AG04450 (cell line): Measurements from ENCODE around the gene MED8. TPM values are rescaled to one million over a fixed set of nuclear protein-coding genes. Genes with fewer than 3 reads are reported as not detected.
"Not testable (repeated sequence)": the region's sequence is repeated elsewhere in the genome, so short reads cannot be mapped to it uniquely, and the experiment has no call there.

ENCODE experiments used
- CTCF ChIA-PET: fragments of 300-600, 350-600 bp; formaldehyde crosslinking; extraction: SDS; loops from one replicate; lab custom pipeline; 2022; ENCODE audit warnings: antibody characterized with exemption, inconsistent platforms; lab: Charles Lee
- POLR2A ChIA-PET: fragments of 350-600 bp; formaldehyde crosslinking; extraction: SDS; loops from one replicate; lab custom pipeline; 2021; ENCODE audit warnings: antibody characterized with exemption, inconsistent platforms; lab: Yijun Ruan, JAX
- DNase-seq: peaks from one replicate; pipeline ENCODE4 v3.0.0-alpha.2; 2011; ENCODE audit warnings: low read depth, low spot score
- H3K27ac ChIP-seq: one replicate; pipeline ENCODE4 v1.5.1; 2012; ENCODE audit warnings: low read depth, low read length, control low read depth
- H3K27me3 ChIP-seq: one replicate; pipeline ENCODE4 v1.6.0; 2012; ENCODE audit warnings: low read length; ENCODE audit not compliant: control insufficient read depth, insufficient read depth
- H3K4me3 ChIP-seq: 2 replicates; pipeline ENCODE4 v1.5.1; 2011; ENCODE audit warnings: mild to moderate bottlenecking, low read depth, low read length, control low read depth
- H3K9me3 ChIP-seq: 2 replicates; pipeline ENCODE4 v1.5.1; 2012; ENCODE audit warnings: low read length; ENCODE audit not compliant: control insufficient read depth, insufficient read depth
- polyA plus RNA-seq: library from polyadenylated mRNA; depleted of rRNA; stranded (reverse); fragments of >200 nt; gene quantifications from 2 replicates; pipeline ENCODE4 v1.2.3, GENCODE V29; 2011
- TF ChIP-seq, protein P1 (sequence below): IDR thresholded peaks from 2 replicates; pipeline ENCODE4 v1.5.1; 2011; ENCODE audit warnings: low read depth, low read length, control low read depth, inconsistent platforms

The MED8 gene
- polyA plus RNA-seq, 1 experiment, result 59.3 TPM

DNA sequence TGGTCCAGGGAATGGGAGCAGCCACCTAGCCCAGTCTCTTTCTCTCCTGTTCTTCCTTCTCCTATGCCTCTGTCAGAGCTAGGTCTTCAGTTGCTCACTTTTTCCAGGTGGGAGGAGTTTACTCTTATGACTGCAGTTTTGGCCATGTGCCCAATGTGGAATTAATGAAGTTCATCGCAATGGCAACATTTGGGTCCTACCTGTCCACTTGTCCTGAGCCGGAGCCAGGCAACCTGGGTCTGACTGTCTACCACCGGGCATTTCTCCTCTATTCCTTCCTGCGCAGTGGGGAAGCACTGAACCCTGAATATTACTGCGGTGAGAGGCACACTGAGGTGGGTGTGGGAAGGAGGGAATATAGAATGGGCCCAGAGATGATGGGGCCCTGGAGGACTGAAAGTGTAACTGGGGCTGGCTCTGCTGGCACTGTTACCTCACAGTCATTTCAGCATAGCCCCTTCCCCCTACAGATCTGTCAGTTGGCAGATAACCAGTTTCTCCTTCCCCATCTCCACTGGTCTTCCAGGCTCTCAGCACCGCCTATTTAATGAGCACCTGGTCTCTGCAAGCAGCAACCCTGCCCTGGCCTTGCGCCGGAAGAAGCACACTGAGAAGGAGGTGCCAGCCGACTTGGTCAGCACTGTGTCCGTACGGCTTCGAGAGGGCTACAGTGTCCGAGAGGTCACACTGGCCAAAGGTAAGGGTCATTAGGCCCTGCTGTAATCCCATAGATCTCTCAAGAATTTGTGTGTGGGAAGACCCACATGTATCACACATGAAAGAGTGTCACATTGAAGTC lies 30.2 kb upstream of the MED8 start:
- CTCF ChIA-PET, result no interaction called here
- TF ChIP-seq, protein P1, sequence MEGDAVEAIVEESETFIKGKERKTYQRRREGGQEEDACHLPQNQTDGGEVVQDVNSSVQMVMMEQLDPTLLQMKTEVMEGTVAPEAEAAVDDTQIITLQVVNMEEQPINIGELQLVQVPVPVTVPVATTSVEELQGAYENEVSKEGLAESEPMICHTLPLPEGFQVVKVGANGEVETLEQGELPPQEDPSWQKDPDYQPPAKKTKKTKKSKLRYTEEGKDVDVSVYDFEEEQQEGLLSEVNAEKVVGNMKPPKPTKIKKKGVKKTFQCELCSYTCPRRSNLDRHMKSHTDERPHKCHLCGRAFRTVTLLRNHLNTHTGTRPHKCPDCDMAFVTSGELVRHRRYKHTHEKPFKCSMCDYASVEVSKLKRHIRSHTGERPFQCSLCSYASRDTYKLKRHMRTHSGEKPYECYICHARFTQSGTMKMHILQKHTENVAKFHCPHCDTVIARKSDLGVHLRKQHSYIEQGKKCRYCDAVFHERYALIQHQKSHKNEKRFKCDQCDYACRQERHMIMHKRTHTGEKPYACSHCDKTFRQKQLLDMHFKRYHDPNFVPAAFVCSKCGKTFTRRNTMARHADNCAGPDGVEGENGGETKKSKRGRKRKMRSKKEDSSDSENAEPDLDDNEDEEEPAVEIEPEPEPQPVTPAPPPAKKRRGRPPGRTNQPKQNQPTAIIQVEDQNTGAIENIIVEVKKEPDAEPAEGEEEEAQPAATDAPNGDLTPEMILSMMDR, result no peak
- no peaks in the 10 kb centered on the region for H3K27me3 ChIP-seq
- DNase-seq, result no peak
- POLR2A ChIA-PET, result no interaction called here
- no peaks in the 10 kb centered on the region for H3K9me3 ChIP-seq
- no peak overlapping the region for H3K27ac ChIP-seq
- no peak overlapping the region for H3K4me3 ChIP-seq

DNA sequence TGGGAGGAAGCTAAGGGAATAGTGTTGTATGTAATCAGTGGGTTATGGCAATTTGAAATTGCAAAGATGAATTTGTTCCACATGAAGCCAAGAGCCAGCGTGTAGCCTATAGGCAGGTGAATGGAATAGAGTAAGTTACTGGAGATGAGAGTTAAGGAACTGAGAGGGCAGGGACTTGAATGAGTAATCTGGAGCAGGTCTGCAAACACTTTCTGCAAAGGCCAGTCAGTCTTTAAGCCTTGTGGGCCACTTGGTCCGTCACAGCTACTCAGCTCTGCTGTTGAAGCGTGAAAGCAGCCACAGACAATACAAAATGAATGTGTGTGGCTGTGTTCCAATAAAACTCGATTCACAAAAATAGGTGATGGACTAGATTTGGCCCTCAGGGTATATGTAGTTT lies 29.3 kb upstream of the MED8 start:
- H3K27ac ChIP-seq, result no peak overlapping the region
- no peaks in the 10 kb centered on the region for H3K9me3 ChIP-seq
- ChIA-PET CTCF (interaction anchor here (0.7 kb wide), 1 partner anchor 16 kb away, joined by 7 read pairs; no protein-coding TSS in a partner anchor), POLR2A (no interaction called here)
- H3K4me3 ChIP-seq, result no peak overlapping the region
- no peaks in the 10 kb centered on the region for H3K27me3 ChIP-seq
- TF ChIP-seq, protein P1, result no peak
- no peak for DNase-seq

DNA sequence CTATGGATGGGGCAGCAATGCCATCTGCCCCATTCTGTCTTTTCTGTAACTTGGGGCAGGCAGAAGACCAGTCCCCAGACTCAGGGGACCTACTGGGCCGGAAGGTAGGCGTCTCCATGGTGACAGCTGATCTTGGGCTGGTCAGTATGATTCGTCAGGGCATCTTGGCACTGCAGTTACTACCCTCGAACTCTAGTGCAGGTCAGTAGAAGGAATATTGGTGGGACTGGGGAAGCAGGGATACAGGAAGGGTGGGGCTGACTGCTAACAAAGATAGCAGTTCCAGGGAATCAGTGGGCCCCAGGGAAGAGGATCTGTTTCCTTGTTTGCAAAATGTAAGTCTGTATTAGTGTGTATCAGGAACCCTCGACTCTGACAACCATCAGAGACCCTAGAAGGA lies 26.3 kb upstream of the MED8 start:
- Histone ChIP-seq H3K27ac (no peak overlapping the region), H3K4me3 (no peak overlapping the region), H3K27me3 (no peaks in the 10 kb centered on the region), H3K9me3 (no peaks in the 10 kb centered on the region)
- ChIA-PET POLR2A (no interaction called here), CTCF (interaction anchor here (1.1 to 4.4 kb wide), 5 partner anchors 177 to 194 kb away, joined by 3 to 141 read pairs (median 8); no protein-coding TSS in a partner anchor)
- DNase-seq, result no peak
- TF ChIP-seq, protein P1, result no peak

DNA sequence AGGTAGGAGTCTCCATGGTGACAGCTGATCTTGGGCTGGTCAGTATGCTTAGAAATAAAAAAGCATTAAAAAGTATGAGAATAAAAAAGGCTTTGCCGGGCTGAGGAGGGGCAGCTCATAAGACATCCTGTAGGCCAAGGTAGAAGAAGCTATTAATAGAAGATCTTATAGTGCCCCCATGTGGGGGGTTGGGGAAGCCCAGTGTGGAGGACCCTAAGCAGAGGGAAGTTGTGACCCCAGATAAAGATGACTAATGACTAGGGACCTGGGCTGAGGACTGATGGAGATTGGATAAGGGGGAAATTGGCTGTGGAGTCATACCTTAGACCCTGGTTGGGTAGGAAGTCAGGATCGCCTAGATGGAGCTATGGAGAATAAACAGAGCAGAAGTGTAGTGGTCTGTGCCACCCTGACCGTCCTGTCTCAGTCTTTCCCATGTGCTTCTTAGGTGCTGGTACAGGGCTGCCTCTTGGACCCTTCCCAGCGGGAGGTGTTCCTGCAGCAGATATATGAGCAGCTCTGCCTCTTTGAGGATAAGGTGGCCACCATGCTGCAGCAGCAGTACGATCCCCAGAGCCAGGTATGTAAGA lies 25.1 kb upstream of the MED8 start:
- DNase-seq, result no peak
- H3K9me3 ChIP-seq, result no peaks in the 10 kb centered on the region
- no peak overlapping the region for H3K4me3 ChIP-seq
- no peak overlapping the region for H3K27ac ChIP-seq
- CTCF ChIA-PET, result interaction anchor here (0.6 to 4.4 kb wide), 31 partner anchors 9 to 502 kb away, joined by 3 to 141 read pairs (median 3); partner anchors contain the start of genes C1orf210 and CDC20
- POLR2A ChIA-PET, result no interaction called here
- TF ChIP-seq, protein P1, result peak; percentile 68
- H3K27me3 ChIP-seq, result no peaks in the 10 kb centered on the region

DNA sequence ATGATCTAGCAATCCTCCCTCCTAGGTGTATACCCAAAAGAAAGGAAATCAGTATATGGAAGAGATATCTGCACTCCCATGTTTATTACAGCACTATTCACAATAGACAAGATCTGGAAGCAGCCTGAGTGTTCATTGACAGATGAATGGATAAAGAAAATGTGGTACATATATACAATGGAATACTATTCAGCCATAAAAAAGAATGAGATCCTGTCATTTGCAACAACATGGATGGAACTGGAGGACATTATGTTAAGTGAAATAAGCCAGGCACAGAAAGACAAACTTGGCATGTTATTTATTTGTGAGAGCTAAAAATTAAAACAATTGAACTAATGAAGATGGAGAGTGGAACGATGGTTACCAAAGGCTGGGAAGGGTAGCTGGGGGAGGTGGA lies 23.8 kb upstream of the MED8 start:
- H3K9me3 ChIP-seq, H3K27ac ChIP-seq, H3K4me3 ChIP-seq, POLR2A ChIA-PET, DNase-seq, H3K27me3 ChIP-seq: not testable (repeated sequence)
- CTCF ChIA-PET, result interaction anchor here (1.9 to 4.4 kb wide), 3 partner anchors 15 to 185 kb away, joined by 13 to 141 read pairs (median 16); no protein-coding TSS in a partner anchor
